Erythroblast (primary cell): ENCODE measurements around the gene PLOD1.
"Not testable (repeated sequence)": the region's sequence is repeated elsewhere in the genome, so short reads cannot be mapped to it uniquely, and the experiment has no call there.

ENCODE experiments used
- GATA1 ChIP-seq: IDR thresholded peaks from 2 replicates; pipeline ENCODE4 v1.6.1; 2011; ENCODE audit warnings: low read depth, mild to moderate bottlenecking, control low read depth, low read length, moderate library complexity
- POLR2A ChIP-seq: IDR thresholded peaks from 2 replicates; pipeline ENCODE4 v1.6.1; 2011; ENCODE audit warnings: mild to moderate bottlenecking, low read length

DNA sequence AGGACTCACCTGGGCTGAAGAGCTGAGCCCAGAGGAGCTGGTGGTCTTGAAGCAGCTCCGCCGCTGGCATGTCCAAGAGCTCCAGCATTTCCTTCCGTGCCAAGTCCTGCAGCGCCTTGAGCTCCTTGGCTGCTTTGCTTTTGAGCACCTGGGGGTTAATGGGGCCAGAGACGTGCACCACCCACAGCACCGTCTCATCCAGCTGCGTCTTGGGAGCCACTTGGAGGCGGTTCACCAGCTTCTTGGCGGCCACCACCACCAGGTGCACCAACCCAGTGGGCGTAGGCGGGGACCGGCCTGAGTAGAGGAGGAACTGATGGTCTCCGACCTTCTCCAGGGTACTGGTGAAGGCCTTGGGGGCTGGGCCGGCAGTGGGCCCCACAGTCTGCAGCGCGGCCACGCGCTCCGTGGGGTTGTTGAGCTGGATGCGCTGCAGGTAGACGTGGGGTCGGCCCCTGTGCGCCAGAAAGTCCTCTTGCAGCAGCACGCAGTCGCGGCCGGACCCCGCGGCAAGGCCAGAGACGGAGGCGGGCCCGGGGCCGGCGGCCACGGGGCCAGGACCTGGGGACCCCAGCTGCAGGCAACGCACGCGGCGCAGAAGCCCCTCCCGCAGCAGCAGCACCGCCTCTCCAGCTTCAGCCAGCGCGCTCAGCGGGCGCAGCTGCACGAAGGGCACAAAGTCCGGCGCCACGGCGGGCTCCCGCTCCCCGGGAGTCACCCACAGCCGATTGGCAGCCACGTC, 9.2 kb upstream of the PLOD1 start:
- TF ChIP-seq POLR2A, GATA1: not testable (repeated sequence)
